Right ventricle myocardium inferior (tissue), 1 donor: Measurements from ENCODE around the gene ARMH2. TPM values are rescaled to one million over a fixed set of nuclear protein-coding genes. Genes with fewer than 3 reads are reported as not detected.

Experiments
- ATAC-seq: fragments of 200-7000 bp; cut with Tn5 transposase; one replicate; pipeline ENCODE4 v1.9.1; 2020; ENCODE audit warnings: mild to moderate bottlenecking, moderate library complexity
- DNase-seq: peaks from one replicate; pipeline ENCODE4 v3.0.0; 2021; ENCODE audit errors: missing footprints
- intact Hi-C: fragments of 100-400 bp; cut with DNase I; formaldehyde crosslinking; loops from one replicate; pipeline ENCODE4 v1.11.0; 2022
- total RNA-seq: library from RNA; stranded (reverse); fragmentation: NEBNext Ultra II Directional; extraction: Animal tissue kit (Norgen Biotek cat#: 25700); gene quantifications from one replicate; pipeline ENCODE4 v1.2.1, GENCODE V29; 2021
- donor health status: DM: no; HTN: yes; CAD: no; lungs with severe emphysema.

Gene ARMH2
- total RNA-seq, 1 donor from 2014 or later, result not detected

DNA sequence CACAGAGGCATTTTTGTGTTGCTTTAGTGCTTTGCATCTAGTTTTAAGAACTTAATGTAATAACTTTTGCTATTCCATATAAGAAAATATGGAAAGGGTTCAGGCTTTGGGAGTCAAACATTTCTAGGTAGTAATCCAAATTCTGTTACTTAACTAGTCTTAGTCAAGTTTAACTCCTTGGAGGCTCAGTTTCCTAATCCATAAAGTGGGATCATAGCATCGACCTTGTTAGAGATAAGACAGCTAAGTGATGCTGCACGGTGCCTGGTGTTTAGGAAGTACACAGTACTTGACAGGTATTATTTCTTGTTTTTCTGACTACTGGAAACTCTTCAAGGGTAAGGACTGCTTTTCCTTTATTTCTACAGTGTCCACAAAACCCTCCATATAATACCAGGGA is 24.5 kb upstream of the ARMH2 start:
- no peak for ATAC-seq
- intact Hi-C loops, result no loop called here
- no peak for DNase-seq

DNA sequence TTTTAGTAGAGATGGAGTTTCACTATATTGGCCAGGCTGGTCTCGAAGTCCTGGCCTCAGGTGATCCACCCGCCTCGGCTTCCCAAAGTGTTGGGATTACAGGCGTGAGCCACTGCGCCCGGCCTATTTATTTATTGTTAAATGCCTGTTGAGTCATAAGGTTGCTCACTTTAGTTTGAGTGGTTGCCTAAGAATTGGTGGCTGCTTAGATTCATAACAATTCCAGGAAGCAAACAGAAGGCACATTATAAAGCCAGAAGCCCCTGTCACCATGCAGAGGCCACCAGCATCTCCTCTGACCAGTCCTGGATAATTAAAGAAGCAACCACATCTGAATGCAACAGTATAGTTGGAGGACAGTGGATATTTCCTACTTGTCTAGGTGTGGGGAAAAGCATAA is 24.0 kb upstream of the ARMH2 start:
- intact Hi-C loops, result no loop called here
- DNase-seq, result no peak
- no peak for ATAC-seq

DNA sequence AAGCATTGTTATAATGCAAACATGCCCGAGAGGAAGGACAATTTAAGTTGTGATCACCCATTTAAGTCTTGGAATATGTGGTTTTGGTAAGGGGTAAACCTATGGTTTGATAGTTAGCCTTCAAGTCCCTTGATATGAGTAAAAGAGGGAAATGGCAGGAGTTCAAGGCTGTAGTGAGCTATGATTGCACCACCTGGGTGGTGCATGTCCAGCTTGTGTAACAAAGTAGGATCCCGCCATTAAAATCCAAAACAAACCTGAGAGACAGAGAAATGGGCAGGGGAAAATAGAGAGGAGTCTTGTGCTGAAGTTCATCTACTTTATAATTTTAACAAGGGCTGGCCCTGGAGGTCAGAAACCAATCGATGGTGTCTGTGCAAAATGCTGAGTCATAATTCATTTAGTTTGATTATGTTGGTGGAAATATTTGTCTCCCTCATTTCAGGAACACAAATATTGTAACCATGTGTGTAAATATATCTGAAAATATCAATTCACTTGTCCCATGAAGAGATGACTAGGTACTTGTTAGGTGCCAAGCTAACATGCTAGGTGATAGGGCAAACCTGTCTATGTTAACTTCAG is 23.2 kb upstream of the ARMH2 start:
- no peak for DNase-seq
- intact Hi-C loops, result no loop called here
- ATAC-seq, result no peak

DNA sequence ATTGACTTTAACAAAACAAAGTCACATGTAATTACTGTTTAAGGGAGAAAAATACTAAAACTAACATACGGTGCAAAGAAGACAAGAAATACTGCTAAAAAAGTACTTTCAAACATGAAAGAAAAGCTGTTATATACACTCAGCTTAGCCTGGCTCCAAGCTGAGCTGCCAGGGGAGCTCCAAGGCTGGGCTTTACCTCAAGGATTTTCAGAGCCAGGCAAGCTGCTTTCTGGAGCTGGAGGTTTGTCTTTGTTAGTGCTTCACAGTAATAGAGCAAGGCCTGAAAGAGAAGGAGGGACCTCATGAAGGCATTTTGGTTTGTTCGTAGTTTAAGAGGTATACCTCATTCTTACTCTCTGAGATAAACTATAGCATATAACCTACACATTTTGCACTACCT is 19.6 kb upstream of the ARMH2 start:
- DNase-seq (no peak), ATAC-seq (no peak)
- intact Hi-C loops, result no loop called here

DNA sequence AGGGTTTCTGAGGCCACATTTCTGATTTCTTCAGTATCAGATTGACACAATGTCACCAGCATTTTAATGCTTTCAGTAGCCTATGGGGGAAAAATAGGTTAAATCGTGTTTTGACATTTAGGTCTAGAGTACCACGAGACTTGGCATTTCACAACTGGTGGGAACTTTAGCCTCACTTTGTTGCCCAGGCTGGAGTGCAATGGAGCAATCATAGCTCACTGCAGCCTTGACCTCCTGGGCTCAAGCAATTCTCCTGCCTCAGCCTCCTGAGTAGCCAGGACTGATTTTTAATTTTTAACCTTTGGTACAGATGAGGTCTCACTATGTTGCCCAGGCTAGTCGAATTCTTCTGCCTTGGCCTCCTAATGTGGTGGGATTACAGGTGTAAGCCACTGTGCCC is 11.0 kb upstream of the ARMH2 start:
- intact Hi-C loops, result no loop called here

DNA sequence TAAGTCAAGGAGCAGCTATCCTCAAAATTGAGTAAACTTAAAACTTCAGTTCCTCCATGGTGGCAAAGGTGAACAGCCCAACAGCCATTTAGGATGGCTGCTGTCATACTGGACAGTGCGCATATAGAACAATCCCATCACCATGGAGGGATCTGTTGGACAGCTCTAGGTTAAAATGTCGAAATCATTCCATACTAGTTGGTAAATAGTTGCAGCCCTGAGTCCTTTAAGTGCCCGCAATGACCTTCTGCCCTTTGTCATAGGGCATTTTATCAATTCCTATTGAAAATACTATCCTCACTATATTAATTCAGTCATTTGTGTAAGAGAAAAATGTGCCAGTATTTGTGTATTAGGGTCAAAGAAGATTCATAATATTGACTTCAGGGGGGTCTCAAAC is 8.9 kb upstream of the ARMH2 start:
- intact Hi-C loops, result no loop called here
- ATAC-seq (no peak), DNase-seq (no peak)

More for the DNA sequence above, 11.0 kb upstream of the ARMH2 start:
- DNase-seq (no peak), ATAC-seq (no peak)

DNA sequence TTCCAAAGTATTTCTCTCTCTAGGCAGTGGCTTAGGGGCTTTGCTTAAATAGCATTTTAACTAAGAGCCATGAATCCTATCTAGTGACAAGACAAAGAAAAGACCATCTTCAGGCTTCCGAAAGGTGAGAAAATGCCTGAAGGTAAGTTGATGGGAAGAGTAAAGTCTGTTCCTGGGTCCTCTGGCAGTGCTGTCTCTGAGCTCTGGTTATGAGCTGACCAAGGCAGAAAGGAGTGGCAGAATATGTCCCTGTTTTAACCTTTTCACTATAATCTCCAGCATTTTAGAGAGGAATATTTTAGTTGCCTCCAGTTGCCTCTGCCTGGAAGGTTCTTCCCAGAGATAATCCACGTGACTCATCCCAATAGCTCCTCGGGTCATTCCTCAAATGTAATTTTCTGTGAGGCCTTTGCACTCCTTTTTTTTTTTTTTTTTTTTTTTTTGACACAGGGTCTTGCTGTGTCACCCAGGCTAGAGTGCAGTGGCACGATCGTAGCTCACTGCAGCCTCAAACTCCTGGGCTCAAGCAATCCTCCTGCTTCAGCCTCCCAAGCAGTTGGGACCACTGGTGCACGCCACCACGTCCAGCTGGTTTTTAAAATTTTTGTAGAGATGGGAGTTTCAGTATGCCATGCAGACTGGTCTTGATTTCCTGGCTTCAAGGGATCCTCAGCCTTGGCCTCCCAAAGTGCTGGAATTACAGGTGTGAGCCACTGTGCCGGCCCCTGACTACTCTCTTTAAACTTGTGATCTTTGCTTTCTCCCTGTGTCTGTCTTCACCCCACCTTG is 3.7 kb upstream of the ARMH2 start:
- intact Hi-C loops, result no loop called here
- no peak for DNase-seq
- no peak for ATAC-seq

DNA sequence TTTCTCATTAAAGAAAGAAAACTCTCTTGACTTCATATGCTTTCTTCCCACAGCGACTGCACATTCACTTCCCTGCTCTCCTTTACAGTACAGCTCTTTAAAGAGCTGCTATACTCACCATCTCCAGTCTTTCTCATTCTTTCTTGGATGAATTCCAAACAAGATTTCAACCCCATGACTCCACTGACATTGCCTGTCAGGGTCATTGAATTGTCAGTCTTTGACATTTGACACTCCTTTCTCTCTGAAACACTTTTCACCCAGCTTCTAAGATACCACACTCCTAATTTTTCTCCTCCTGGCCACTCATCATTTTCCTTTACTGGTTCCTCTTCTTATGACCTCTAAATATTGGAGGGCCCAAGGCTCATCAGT is 811 bp upstream of the ARMH2 start:
- no peak for ATAC-seq
- intact Hi-C loops, result no loop called here

DNA sequence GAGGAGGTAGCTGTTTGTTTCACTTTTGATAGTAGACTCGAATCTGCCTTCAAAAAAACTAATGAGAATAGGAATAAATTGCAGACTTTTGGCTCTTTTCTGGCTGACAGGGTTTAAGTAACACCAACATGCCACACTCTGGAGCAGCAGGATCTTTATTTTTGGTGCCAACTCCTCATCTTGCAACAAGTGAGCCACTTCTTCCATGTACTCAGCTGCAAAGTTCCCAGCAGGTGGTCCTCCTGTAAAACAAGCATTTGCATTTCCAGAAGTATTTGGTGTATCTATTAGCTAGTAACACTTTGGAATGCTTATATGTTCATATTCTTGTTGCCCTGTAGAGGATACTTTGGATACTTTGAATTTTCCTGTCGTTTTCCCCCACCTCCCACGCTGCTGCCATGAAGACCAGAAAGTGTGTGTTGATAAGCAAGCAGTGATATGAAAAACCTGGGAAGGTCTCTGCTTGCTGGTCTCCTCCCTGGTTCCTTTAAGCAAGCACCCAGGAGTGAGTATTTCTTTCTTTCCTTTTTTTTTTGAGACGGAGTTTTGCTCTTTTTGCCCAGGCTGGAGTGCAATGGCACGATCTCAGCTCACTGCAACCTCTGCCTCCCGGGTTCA is 1.0 kb downstream of the ARMH2 start:
- intact Hi-C loops, result no loop called here
- DNase-seq (no peak), ATAC-seq (no peak)

More for the DNA sequence above, 811 bp upstream of the ARMH2 start:
- no peak for DNase-seq

DNA sequence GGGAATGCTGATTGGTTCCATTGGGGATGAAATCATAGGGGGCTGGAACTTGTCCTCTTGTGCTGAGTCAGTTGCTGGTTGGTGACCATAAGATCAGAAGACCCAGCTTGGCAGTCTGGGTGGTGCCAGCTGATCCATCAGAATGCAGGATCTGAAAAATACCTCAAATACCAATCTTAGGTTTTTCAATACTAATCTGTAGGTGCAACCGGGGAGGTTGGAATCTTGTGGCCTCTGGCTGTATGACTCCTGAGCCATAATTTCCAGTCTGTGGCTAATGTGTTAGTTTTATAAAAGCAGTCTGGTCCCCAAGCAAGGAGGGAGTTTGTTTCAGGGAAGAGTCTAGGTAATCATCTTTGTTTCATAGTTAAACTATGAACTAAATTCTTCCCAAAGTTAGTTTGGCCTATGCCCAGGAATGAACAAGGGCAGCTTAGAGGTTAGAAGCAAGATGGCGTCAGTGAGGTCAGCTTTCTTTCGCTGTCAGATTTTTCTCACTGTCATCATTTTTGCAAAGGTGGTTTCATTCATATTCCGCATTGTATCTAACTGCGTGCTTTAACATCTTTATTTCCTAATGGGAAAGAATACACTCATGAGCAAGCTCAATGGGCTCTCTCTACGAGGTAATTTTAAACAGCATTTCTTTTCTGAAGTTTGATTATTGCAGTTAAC is 2.0 kb downstream of the ARMH2 start:
- intact Hi-C loops, result no loop called here
- DNase-seq (no peak), ATAC-seq (no peak)

DNA sequence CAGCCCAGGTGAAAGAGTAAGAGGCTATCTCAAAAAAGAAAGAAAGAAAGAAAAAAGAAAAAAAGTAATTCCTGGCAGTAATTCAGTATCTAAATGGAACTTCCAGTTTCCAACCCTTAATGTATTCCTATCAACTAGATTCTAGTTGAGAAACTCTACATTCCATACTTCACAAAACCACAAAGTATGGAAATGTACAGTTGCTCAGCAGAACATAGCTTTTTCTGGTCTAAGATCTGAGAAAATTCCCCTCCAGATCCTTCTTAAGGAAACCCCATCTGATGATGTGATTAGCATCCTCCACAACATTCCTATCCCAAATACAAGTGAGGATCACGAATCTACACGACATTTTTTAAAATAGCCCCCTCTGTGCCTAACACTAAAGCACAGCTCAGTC is 3.6 kb downstream of the ARMH2 start:
- DNase-seq (no peak), ATAC-seq (no peak)
- intact Hi-C loops, result no loop called here

DNA sequence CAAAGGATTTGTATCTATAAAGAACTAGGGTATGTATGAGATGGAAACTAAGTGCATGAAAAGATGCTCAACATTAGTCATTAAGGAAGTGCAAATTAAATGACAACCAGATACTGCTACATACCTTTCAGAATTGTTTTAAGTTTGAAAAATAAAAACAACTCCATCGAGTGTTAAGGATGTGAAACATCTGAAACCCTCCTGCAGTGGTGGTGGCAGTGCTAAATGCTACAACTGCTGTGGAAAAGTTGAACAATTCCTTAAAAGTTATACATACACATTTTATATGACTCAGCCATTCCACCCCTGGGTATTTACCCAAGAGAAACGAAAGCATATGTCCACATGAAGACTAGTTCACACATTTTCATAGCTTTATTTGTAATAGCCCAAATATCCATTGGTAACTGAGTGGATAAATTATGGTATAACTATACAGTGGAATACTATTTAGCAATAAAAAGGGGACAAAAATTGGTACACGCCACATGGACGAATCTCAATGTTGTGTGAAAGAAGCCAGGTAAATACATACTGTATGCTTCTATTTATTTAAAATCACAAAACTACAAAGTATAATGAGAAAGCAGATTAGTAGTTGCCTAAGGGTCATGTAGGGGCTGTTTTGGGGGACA is 10.6 kb downstream of the ARMH2 start:
- ATAC-seq (no peak), DNase-seq (no peak)
- intact Hi-C loops, result no loop called here

DNA sequence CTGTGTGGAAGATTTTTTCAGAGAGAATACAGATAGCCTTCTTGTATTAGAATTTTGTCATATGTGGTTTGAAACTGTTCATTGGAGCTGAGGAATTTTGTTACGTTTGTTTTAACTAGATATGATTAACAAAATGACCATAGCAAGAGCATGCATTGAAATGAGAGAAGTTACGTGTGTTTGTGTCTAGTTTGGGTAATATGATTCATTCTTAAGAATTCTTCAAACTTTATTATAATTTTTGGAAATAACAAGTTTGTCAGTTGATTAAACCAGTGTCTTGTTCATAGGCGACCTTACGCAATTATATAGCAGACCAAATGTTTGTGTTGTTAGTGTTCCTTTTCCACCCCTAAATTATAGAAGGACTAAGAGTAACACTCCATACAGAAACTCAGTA is 18.5 kb downstream of the ARMH2 start:
- intact Hi-C loops, result no loop called here
- no peak for ATAC-seq
- no peak for DNase-seq

DNA sequence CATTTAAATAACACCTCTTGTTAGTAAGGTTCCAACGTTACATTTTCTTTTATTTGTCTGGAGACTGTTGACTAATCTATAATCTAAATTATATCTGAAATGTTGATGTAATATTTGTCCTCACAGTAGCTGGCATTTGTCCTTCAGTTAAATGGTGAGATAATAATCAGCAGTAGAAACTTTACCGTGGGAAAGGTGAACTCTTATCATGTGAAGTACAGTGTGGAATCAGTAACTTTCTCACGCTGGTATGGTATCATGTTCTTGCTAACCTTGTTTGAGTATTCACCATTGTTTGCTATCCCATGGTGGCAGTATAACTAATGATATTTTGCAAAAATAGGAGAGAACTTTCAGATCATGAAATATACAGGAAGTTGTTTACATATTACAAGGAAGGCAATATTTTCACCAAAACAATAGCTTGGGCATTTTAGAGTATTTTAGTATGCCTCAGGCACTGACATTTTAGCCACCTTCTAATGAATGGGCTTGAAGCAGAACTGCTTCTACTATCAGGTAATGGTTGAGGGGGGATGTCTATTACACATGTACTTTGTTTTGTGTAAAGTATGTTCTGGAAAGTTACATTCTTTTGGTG is 19.2 kb downstream of the ARMH2 start:
- DNase-seq, result no peak
- intact Hi-C loops, result no loop called here
- ATAC-seq, result no peak

DNA sequence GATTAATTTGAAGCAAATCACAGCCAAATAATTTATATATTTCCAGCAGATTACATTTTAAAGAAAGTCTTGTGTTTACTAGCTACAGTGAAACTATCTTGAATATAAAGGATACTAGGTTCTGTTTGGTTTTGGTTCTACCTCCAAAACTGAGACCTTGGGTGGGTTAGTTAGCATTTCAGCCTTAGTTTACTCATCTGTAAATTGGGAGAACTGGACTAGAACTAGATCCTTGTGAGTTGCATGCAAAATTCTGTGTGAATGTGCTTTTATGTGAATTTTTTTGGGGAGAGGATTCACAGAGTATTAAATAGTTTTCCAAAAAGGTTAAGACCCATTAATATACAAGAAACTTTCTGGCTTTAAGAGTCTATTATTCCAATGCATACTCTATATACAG is 19.8 kb downstream of the ARMH2 start:
- ATAC-seq (no peak), DNase-seq (no peak)
- intact Hi-C loops, result no loop called here

DNA sequence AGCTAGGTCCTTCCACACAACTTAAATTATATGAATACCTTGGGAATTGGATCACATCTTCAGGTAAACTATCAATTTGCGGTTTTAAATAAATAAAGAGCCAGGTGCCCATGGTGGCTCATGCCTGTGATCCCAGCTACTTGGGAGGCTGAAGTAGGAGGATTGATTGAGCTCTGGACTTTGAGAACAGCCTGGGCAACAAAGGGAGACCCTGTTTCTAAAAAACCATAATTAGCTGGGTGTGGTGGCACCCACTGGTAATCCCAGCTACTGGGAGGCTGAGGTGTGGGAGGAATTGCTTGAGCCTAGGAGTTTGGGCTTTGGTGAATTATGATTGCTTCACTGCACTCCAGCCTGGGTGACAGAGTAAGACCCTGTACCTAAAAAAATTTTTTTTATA is 20.6 kb downstream of the ARMH2 start:
- ATAC-seq, result no peak
- DNase-seq, result no peak
- intact Hi-C loops, result no loop called here

DNA sequence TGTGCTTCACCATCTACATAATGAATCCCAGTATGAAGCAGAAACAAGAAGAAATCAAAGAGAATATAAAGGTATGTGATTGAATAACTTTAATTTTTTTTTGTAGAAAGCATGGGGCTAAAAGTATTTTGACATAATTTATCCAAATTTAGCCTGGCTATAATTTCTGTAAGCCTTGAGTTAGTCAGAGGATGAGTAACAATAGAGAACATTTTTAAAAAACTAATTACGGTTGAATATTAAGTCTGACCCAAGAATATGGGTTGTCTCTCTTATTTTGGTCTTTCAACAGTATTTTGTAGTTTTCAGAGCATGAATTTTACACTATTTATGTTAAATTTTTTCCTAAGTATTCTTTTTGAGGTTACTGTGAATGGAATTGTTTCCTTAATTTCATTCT is 21.5 kb downstream of the ARMH2 start:
- intact Hi-C loops, result no loop called here
- ATAC-seq (no peak), DNase-seq (no peak)

DNA sequence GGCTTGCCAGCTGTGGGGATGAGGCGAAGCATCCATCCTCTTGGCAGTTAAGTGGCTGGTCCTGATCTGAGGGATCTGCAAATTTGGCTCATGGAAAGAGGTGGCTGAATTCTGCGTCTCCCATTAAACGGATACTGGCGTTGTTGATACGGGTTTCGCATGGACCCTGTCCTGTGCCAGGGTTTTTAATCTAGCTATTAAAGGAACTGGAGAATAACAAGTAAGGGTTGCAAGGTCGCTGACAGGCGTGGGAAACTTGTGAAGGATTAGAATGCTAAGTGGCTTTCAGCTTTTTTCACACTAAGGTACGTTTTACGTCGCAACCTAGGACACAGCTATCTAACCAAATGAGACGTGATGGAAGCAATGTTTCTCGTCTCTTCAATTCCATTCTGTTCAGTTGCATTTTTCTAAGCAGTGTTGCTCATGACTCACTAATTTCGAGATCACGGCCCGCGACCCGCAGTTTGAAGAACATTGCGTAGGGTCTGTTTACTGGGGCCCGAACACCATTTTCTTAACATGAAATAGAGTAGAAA is 23.1 kb downstream of the ARMH2 start:
- DNase-seq, result no peak
- intact Hi-C loops, result loop anchor here (2.0 kb wide), 1 partner anchor 55 kb away; no protein-coding TSS in a partner anchor
- peak; percentile 3 for ATAC-seq
